Left ventricle myocardium inferior (tissue), 1 donor: ENCODE results near the gene FARSB. TPM values are rescaled to one million over a fixed set of nuclear protein-coding genes. Genes with fewer than 3 reads are reported as not detected.

Experiments
- DNase-seq: peaks from one replicate; pipeline ENCODE4 v3.0.0-alpha.2; 2020
- H3K27ac ChIP-seq: fragments of 200-600 bp; replicated peaks from 2 replicates; pipeline ENCODE4 v1.8.0; 2021
- H3K27me3 ChIP-seq: fragments of 200-600 bp; 2 replicates; pipeline ENCODE4 v1.8.0; 2021; ENCODE audit warnings: low read depth
- H3K36me3 ChIP-seq: fragments of 200-600 bp; 2 replicates; pipeline ENCODE4 v1.8.0; 2021
- H3K4me1 ChIP-seq: fragments of 200-600 bp; 2 replicates; pipeline ENCODE4 v1.8.0; 2021
- H3K4me3 ChIP-seq: fragments of 200-600 bp; 2 replicates; pipeline ENCODE4 v1.8.0; 2021; ENCODE audit warnings: mild to moderate bottlenecking, moderate library complexity
- H3K9me3 ChIP-seq: fragments of 200-600 bp; replicated peaks from 2 replicates; pipeline ENCODE4 v1.8.0; 2021
- intact Hi-C: fragments of 100-400 bp; cut with micrococcal nuclease; formaldehyde crosslinking; loops from one replicate; pipeline ENCODE4 v1.11.0; 2022
- total RNA-seq: library from RNA; stranded (reverse); fragmentation: NEBNext Ultra II Directional; extraction: Animal tissue kit (Norgen Biotek cat#: 25700); gene quantifications from one replicate; pipeline ENCODE4 v1.2.1, GENCODE V29; 2021
- TF ChIP-seq, protein P1 (sequence below): fragments of 200-600 bp; IDR thresholded peaks from 2 replicates; pipeline ENCODE4 v1.8.0; 2021; ENCODE audit warnings: antibody characterized with exemption, mild to moderate bottlenecking, borderline replicate concordance
- donor health status: DM: no; HTN: yes; CAD: no; lungs with severe emphysema.

Gene FARSB
- total RNA-seq, 1 donor from 2014 or later: 19.3 TPM

DNA sequence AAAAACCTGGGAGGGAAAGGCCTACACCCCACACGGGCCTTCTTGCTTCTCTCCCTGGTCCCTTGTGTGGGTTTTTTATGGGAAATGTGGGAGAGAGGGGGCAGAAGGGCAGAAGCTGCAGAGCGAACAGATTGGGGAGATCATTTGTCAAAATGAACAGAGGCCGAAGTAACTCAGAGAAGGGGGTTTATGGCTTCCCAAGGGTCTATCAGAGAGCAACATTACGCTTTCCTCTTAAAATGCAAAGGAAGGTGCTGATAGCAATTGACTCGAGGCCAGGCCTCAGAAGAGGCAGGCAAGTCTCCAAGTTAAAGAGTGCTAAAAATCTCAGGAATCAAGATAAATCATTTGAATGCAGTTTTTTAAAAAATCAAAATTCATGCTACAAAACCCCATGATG, 130.1 kb downstream of the FARSB start:
- intact Hi-C loops: no loop called here
- H3K36me3 ChIP-seq: peaks cover 5% of the 10 kb centered on the region
- H3K27me3 ChIP-seq: no peaks in the 10 kb centered on the region

DNA sequence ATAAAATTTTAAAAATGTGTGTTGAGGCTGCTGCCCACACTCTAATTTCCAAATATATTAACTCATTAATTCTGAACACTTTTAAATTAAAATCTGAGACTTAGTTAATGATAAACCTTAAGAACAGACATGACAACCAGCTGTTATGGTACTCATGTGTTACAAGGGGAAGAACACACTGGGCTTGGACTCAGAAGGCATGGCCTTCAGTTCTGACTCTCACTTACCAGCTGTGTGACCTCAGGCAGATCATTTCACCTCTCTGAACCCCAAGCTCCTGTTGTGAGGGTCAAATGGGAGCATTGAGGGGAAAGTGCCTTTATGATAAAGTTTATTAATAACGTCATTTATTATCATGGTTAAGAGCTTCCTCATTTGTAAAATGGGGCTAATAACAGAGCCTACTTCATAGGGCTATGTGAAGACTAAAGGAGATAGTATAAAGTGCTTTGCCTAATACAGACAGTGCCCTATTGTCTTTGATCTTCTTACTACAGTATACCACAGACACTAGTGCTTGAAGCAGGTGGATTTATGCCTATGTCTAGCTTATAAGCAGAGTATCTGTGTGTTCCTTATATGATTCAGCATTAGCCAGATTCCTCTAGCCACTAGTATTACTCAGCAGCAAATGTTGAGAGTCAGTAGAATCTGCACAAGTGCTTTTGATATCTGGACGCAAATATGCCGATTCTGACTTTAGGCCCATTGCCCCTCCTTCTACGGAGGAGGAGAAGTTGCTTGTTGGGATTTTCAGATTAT, 131.9 kb downstream of the FARSB start:
- Histone ChIP-seq H3K4me3 (no peak overlapping the region), H3K36me3 (peaks cover 5% of the 10 kb centered on the region), H3K9me3 (no peaks in the 10 kb centered on the region), H3K4me1 (peaks cover 2% of the 10 kb centered on the region), H3K27ac (no peak overlapping the region), H3K27me3 (no peaks in the 10 kb centered on the region)
- TF ChIP-seq, protein P1, sequence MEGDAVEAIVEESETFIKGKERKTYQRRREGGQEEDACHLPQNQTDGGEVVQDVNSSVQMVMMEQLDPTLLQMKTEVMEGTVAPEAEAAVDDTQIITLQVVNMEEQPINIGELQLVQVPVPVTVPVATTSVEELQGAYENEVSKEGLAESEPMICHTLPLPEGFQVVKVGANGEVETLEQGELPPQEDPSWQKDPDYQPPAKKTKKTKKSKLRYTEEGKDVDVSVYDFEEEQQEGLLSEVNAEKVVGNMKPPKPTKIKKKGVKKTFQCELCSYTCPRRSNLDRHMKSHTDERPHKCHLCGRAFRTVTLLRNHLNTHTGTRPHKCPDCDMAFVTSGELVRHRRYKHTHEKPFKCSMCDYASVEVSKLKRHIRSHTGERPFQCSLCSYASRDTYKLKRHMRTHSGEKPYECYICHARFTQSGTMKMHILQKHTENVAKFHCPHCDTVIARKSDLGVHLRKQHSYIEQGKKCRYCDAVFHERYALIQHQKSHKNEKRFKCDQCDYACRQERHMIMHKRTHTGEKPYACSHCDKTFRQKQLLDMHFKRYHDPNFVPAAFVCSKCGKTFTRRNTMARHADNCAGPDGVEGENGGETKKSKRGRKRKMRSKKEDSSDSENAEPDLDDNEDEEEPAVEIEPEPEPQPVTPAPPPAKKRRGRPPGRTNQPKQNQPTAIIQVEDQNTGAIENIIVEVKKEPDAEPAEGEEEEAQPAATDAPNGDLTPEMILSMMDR: no peak
- intact Hi-C loops: no loop called here
- no peak for DNase-seq

More for the DNA sequence above, 130.1 kb downstream of the FARSB start:
- TF ChIP-seq, protein P1: no peak
- Histone ChIP-seq H3K4me3 (no peak overlapping the region), H3K4me1 (no peaks in the 10 kb centered on the region), H3K27ac (no peak overlapping the region), H3K9me3 (peaks cover 5% of the 10 kb centered on the region)
- no peak for DNase-seq

DNA sequence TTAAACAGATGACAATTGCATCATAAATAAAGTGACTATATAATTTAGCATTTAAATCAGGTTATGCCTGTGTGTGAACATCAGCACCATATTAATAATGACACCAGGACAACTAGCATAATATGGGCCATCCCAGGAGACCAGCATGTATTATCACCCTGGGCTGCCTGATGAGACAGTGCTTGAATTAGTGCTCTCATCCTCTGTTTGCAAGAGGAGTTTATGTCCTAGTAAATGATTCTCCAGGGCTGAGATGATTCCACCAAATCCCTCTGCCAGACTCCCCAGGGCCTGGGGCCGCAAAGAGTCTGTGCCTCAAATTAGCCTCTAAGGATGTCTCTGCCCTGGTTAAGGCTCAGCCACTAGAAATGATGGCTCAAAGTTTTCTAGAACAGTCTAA, 133.8 kb downstream of the FARSB start:
- Histone ChIP-seq H3K36me3 (peaks cover 5% of the 10 kb centered on the region), H3K4me3 (no peak overlapping the region), H3K4me1 (peaks cover 10% of the 10 kb centered on the region), H3K27me3 (no peaks in the 10 kb centered on the region), H3K27ac (no peak overlapping the region), H3K9me3 (no peaks in the 10 kb centered on the region)
- intact Hi-C loops: no loop called here
- TF ChIP-seq, protein P1: no peak
- DNase-seq: no peak

DNA sequence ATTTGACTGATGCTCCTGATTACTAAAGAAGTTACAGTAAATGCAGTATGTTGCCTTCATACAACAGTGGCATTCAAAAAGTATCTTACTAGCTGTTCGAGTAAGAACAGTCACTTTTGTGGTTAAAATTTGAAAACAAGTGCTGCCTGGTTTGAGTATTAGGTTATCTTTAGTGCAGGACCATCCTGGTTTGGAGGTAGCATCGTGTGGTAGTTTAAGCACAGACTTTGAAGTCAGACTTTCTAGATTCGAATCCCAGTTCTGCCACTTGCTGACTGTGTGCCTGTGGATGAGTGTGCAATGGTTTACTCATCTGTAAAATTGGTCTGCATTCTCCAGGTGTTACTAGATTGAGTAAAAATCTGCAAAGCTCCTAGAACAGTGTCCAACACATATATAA, 134.8 kb downstream of the FARSB start:
- Histone ChIP-seq H3K36me3 (no peaks in the 10 kb centered on the region), H3K4me1 (peaks cover 10% of the 10 kb centered on the region), H3K9me3 (no peaks in the 10 kb centered on the region), H3K27me3 (no peaks in the 10 kb centered on the region), H3K4me3 (no peak overlapping the region), H3K27ac (no peak overlapping the region)
- DNase-seq: no peak
- intact Hi-C loops: no loop called here
- TF ChIP-seq, protein P1: no peak

Other genes with a start within 250 kb of the FARSB start
- 2.3 TPM for gene SGPP2, start 231.5 kb downstream of the FARSB start, total RNA-seq
- gene MOGAT1, start 15.6 kb upstream of the FARSB start, total RNA-seq: 0.44 TPM
- gene ACSL3, start 204.9 kb upstream of the FARSB start, total RNA-seq: 50.1 TPM